ENCODE results near the gene LMO1.

Gene LMO1

GRCh38 chr11:8263769-8264410 is at the start of gene LMO1:
LMO1 (minus strand) TSS chr11:8263878; CDS start chr11:8263362, 516 bp downstream.
- DNase-seq: peak; percentile 54

GRCh38 chr11:8312986-8313385 is 49.3 kb upstream of the LMO1 start:
- no peak for DNase-seq

- no peak for DNase-seq
These were observed 47.7 kb upstream of the LMO1 start for GRCh38 chr11:8311366-8311765.

GRCh38 chr11:8310743-8311298 is 47.1 kb upstream of the LMO1 start:
- no peak for DNase-seq

- no peak for DNase-seq
These were observed 46.2 kb upstream of the LMO1 start for GRCh38 chr11:8309862-8310261.

GRCh38 chr11:8309311-8309710 is 45.6 kb upstream of the LMO1 start:
- no peak for DNase-seq

- no peak for DNase-seq
These were observed 43.9 kb upstream of the LMO1 start for GRCh38 chr11:8307601-8308000.

- DNase-seq: no peak
These were observed 37.9 kb upstream of the LMO1 start for GRCh38 chr11:8301622-8302021.

GRCh38 chr11:8298801-8299786 is 35.4 kb upstream of the LMO1 start:
- DNase-seq: no peak

GRCh38 chr11:8297781-8298440 is 34.2 kb upstream of the LMO1 start:
- DNase-seq: no peak

GRCh38 chr11:8296872-8297271 is 33.2 kb upstream of the LMO1 start:
- DNase-seq: no peak

- no peak for DNase-seq
These were observed 32.5 kb upstream of the LMO1 start for GRCh38 chr11:8296038-8296649.

GRCh38 chr11:8294251-8294935 is 30.7 kb upstream of the LMO1 start:
- DNase-seq: no peak

- DNase-seq: no peak
These were observed 29.5 kb upstream of the LMO1 start for GRCh38 chr11:8293171-8293570.

GRCh38 chr11:8292351-8292750 is 28.7 kb upstream of the LMO1 start:
- no peak for DNase-seq

- DNase-seq: no peak
These were observed 28.0 kb upstream of the LMO1 start for GRCh38 chr11:8291421-8292350.

GRCh38 chr11:8290081-8290810 is 26.6 kb upstream of the LMO1 start:
- no peak for DNase-seq

- DNase-seq: no peak
These were observed 25.8 kb upstream of the LMO1 start for GRCh38 chr11:8289492-8289918.

- no peak for DNase-seq
These were observed 25.3 kb upstream of the LMO1 start for GRCh38 chr11:8288824-8289491.
